ACC112 (cell line): ENCODE data around the gene CZIB.

Experiments
- H2AFZ ChIP-seq: fragments of 200-600 bp; sonication (generic); one replicate; pipeline ENCODE4 v1.6.0; 2017; ENCODE audit warnings: antibody characterized with exemption, low read length; ENCODE audit not compliant: unreplicated experiment
- H3K27ac ChIP-seq: fragments of 200-600 bp; sonication (generic); 2 replicates; pipeline ENCODE4 v1.5.1; 2014; ENCODE audit warnings: low read depth, mild to moderate bottlenecking, antibody characterized with exemption, low read length, moderate library complexity
- H3K27me3 ChIP-seq: fragments of 200-600 bp; sonication (generic); 2 replicates; pipeline ENCODE4 v1.6.1; 2014; ENCODE audit warnings: mild to moderate bottlenecking, antibody characterized with exemption, low read length, moderate library complexity, mixed read lengths; ENCODE audit not compliant: insufficient read depth
- H3K36me3 ChIP-seq: fragments of 200-600 bp; sonication (generic); 2 replicates; pipeline ENCODE4 v1.6.1; 2016; ENCODE audit warnings: mild to moderate bottlenecking, antibody characterized with exemption, low read length, moderate library complexity, mixed read lengths; ENCODE audit not compliant: insufficient read depth
- H3K4me1 ChIP-seq: fragments of 200-600 bp; sonication (generic); one replicate; pipeline ENCODE4 v1.6.1; 2016; ENCODE audit warnings: low read length, mixed read lengths; ENCODE audit not compliant: insufficient read depth, unreplicated experiment, control insufficient read depth
- H3K4me3 ChIP-seq: fragments of 200-600 bp; sonication (generic); 2 replicates; pipeline ENCODE4 v1.5.1; 2014; ENCODE audit warnings: mild to moderate bottlenecking, low read depth, low read length
- H3K79me2 ChIP-seq: fragments of 200-600 bp; sonication (generic); one replicate; pipeline ENCODE4 v1.6.0; 2016; ENCODE audit warnings: low read length; ENCODE audit not compliant: control insufficient read depth, unreplicated experiment, insufficient read depth

CZIB gene

DNA sequence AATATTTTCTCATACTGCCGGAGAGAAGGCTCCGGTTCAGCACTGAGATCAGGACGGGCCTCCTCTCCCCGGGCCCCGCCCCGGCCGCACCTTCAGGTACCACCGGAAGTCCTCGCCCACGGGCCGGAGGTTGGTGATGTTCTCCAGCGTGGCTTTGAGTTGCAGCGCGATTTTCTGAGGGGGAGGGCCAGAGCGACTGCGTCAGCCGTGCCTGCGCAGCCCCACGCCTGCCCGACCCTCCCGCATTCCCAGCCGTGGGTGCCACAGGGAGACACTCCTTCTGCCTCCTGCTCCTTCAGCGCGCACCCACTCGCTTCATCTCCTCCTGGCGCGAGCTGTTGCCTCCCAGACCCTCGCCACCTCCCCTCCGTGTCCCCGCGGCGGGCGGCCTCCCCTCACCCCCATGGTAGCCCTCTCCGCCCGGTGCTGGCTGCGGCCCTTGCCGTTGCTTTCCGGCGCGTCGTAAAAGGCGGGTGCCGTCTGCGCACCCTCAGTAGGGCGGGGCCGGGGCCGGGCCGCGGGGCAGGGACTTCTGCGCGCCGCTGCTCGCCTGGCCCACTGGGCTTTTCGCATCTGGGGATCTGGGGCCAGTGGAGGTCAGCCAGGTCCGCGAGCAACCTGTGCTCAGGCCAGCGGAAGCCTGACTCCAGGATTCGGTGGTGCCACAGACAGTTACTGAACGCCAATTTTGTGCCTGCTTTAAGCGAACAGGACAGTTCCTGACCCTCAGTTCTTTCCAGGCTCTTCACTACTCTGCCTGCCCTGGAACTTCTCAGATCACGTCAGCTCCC is at the start of gene CZIB:
Gene CZIB, minus strand, starts transcription at position 464 of the 791 bp plus-strand sequence. Its CDS starts 59 bp downstream, at position 405.
- Histone ChIP-seq H2AFZ (peak within 1 kb of the TSS; percentile 70), H3K27ac (peak within 1 kb of the TSS; percentile 77), H3K36me3 (no peaks in the 10 kb centered on the region; the same call in 1 of the 2 replicates)

DNA sequence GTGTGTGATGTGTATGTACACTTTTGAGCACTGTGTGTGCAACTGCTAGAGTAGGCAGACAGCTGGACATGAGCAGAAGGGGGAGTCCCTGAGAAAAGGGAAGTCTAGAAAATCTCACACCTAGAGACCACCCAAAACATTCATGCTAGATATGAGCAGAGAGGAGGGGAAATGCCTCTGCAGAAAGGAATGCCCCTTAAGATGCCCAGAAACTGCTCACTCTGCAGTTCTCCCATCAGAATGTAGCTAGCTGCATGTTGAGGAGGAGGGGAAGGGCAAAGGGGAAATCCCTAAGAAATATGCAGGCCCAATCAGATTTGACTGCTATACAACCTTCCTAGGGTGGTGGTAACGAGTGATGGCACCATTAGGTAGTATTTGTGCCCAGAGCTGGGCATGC is 49.7 kb upstream of the CZIB start:
- Histone ChIP-seq H2AFZ (no peak overlapping the region), H3K36me3 (peaks cover 4% of the 10 kb centered on the region; the same call in 1 of the 2 replicates)

More for the DNA sequence above, at the start of gene CZIB:
- Histone ChIP-seq H3K4me1 (peaks cover 16% of the 10 kb centered on the region), H3K27me3 (no peaks in the 10 kb centered on the region), H3K79me2 (peaks cover 13% of the 10 kb centered on the region), H3K4me3 (peak within 1 kb of the TSS; percentile 86)

DNA sequence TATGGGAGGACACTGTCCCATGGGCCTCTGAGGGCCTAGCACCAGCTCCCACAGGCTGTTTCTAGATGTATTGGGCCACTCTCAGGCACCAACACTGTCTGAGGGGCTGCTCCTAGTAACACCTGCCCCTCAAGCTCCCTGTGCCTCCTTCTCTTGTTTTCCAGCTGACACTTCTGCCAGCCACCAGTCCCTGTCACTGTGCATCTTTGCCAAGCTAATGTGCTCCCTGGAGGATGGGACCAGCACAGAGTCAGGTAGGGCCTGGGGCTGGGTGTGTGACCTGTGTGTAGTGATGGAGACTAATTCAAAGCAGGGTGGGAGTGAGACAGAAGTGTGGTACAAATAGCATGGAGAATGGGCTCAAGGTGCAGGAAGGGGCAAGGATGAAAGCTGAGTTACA is 47.3 kb upstream of the CZIB start:
- Histone ChIP-seq H2AFZ (no peak overlapping the region), H3K27me3 (no peaks in the 10 kb centered on the region), H3K4me1 (no peaks in the 10 kb centered on the region), H3K36me3 (peaks cover 4% of the 10 kb centered on the region; the same call in 1 of the 2 replicates), H3K4me3 (no peak overlapping the region), H3K79me2 (no peaks in the 10 kb centered on the region), H3K27ac (no peak overlapping the region)

More for the DNA sequence above, 49.7 kb upstream of the CZIB start:
- Histone ChIP-seq H3K4me3 (no peak overlapping the region), H3K4me1 (no peaks in the 10 kb centered on the region), H3K27me3 (no peaks in the 10 kb centered on the region), H3K27ac (no peak overlapping the region), H3K79me2 (no peaks in the 10 kb centered on the region)

DNA sequence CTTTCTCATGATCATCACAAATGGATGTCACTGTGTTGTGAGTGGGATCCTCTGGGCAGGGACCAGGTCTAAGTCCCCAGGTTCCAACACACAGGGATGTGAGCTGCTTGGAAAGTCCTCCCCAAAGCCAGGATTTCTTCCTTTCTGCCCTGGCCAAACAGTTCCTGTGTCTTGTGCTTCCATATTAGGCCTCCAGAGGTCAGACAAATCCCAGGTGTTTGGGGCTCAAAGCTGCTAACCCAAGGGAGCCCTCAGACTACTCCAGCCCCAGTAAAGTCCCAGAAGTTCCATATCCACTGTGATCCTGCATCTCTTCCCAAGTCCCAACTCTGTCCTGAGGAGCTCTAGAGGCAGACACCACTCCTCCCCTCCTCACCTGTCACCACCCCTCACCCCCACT is 45.6 kb upstream of the CZIB start:
- Histone ChIP-seq H3K27ac (no peak overlapping the region), H3K4me1 (no peaks in the 10 kb centered on the region), H3K27me3 (no peaks in the 10 kb centered on the region), H2AFZ (no peak overlapping the region), H3K79me2 (no peaks in the 10 kb centered on the region), H3K4me3 (no peak overlapping the region), H3K36me3 (peaks cover 4% of the 10 kb centered on the region; the same call in 1 of the 2 replicates)

DNA sequence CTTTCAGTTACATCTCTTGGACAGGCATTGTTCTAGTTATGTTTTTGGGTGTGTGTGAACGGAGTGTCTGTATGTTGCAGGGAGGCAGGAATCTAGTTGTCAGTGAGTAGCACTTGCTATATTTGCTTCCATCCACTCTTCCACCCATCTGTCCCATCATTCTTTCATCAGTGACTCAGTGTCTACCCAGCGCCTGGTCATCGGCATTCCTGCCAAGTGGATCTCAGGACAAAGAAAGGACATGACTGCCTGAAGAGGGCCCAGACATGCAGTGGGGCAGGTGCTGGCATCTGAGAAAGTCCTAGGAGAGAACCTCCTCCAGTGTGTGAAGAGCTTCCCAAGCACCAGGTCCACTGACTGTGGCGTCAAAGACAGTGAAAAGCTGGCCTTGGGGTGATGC is 45.1 kb upstream of the CZIB start:
- Histone ChIP-seq H3K36me3 (peaks cover 3% of the 10 kb centered on the region; the same call in 1 of the 2 replicates), H3K27me3 (no peaks in the 10 kb centered on the region), H3K4me3 (no peak overlapping the region), H3K79me2 (no peaks in the 10 kb centered on the region), H3K27ac (no peak overlapping the region), H2AFZ (no peak overlapping the region), H3K4me1 (no peaks in the 10 kb centered on the region)

DNA sequence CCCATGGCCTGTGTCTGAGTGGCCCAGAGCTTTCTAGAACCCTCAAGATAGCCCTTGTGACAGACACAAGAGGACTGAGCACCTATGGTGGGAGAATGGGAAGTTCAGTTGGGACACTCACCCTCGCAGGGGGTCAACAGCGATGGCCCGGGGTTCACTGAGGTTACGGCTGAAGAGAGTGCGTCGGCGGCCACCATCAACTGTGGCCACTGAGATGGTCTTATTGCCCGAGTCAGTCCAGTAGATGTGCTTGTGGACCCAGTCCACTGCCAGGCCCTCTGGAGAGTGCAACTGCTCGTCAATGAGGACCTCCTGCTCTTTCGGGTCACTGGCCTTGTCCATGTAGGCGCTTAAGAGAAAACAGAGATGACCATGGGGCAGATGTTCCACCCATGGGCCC is 43.6 kb upstream of the CZIB start:
- H3K36me3 ChIP-seq: peaks cover 3% of the 10 kb centered on the region; the same call in 1 of the 2 replicates
- no peak overlapping the region for H2AFZ ChIP-seq
- H3K4me1 ChIP-seq: no peaks in the 10 kb centered on the region
- H3K4me3 ChIP-seq: no peak overlapping the region
- no peaks in the 10 kb centered on the region for H3K27me3 ChIP-seq
- H3K27ac ChIP-seq: no peak overlapping the region
- no peaks in the 10 kb centered on the region for H3K79me2 ChIP-seq

DNA sequence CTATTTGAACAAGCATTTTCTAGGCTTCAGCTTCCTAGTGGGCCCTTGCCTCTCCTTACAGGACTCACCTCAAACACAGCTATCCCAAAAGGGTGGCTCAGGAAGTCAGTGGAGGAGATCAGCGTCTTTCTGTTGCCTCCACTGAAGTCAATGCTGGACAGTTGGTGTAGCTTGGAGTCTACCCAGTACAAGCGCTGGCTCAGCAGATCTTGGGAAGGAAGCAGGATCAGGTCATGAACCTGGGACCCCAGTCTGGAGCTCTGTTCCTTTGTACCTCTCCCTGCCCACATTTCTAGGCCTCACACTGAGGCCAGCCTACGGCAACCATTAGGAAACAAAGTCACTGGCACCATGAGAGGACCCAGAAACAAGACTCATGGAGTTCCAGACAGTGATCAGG is 41.6 kb upstream of the CZIB start:
- Histone ChIP-seq H2AFZ (no peak overlapping the region), H3K36me3 (peaks cover 3% of the 10 kb centered on the region; the same call in 1 of the 2 replicates), H3K4me1 (no peaks in the 10 kb centered on the region), H3K4me3 (no peak overlapping the region), H3K79me2 (no peaks in the 10 kb centered on the region), H3K27me3 (no peaks in the 10 kb centered on the region), H3K27ac (no peak overlapping the region)

DNA sequence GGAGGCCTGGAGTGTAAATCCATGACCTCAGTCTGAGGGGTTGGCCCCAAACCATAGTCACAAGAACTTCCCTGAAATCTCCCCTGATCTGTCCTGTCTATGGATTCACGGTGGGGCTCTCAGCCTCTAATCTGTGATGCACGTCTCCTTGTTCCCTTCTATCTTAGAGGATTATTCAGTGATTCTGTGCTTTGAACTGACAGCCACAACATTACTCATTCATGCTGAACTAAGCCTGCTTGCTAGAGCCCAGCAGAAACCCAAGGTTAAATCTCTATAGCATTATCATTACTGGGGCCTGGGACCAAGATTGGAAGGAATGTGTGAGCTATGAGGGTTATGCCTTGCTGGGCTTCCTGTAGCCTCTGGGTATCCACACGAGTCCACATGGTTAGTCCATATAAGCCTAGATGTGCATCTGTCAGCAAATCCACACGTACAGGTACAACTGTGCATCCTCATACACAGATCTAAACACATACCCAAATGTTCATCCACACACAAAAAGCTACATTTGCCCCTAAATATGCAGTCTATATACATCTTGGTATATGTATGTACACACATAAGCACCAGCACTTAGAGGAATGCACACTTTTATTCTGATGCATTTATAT is 40.3 kb upstream of the CZIB start:
- no peaks in the 10 kb centered on the region for H3K27me3 ChIP-seq
- peaks cover 3% of the 10 kb centered on the region; the same call in 1 of the 2 replicates for H3K36me3 ChIP-seq
- H2AFZ ChIP-seq: no peak overlapping the region
- H3K79me2 ChIP-seq: no peaks in the 10 kb centered on the region
- no peak overlapping the region for H3K27ac ChIP-seq
- no peak overlapping the region for H3K4me3 ChIP-seq
- no peaks in the 10 kb centered on the region for H3K4me1 ChIP-seq

DNA sequence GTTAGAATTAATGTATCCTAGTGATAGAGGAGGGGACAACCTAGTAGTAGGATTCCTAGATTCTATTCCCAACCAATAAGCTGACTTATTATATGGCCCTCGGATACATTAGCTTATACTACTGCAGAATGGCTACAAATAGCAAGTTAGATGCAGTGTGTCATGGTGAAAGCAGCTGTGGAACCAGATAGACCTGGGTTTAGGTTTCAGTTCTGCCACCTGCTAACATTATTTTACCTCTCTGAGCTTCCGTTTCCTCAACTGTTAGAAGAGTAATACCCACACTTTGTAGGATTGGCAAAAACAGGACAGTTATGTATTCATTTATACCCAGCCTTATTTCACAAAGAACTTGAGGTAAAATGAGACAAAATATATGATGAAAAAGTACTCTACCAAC is 39.5 kb upstream of the CZIB start:
- H2AFZ ChIP-seq: no peak overlapping the region
- H3K27ac ChIP-seq: no peak overlapping the region
- H3K36me3 ChIP-seq: peaks cover 3% of the 10 kb centered on the region; the same call in 1 of the 2 replicates

DNA sequence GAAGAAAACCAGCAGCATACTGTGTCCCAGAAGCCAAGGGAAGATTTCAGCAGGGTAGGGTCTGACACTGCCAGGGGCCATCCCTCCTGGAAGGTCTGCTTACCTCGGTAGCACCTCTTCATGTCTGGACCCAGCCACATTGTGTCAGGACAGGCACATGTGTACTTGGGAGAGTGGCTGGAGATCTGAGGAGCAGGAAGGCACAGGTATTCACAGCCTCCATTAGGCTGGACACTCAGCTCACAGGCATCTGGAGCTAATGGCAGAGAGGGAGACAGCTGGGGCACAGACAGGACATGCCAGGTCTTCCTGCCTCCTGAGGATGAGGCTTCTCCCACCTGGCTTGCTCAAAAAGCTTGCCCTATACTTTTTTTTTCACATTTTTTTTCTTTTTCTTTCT is 37.8 kb upstream of the CZIB start:
- H2AFZ ChIP-seq: no peak overlapping the region
- no peak overlapping the region for H3K4me3 ChIP-seq
- H3K27me3 ChIP-seq: no peaks in the 10 kb centered on the region
- no peak overlapping the region for H3K27ac ChIP-seq
- no peaks in the 10 kb centered on the region for H3K79me2 ChIP-seq
- peaks cover 7% of the 10 kb centered on the region for H3K4me1 ChIP-seq
- peaks cover 3% of the 10 kb centered on the region; the same call in 1 of the 2 replicates for H3K36me3 ChIP-seq

More for the DNA sequence above, 39.5 kb upstream of the CZIB start:
- H3K79me2 ChIP-seq: no peaks in the 10 kb centered on the region
- H3K4me1 ChIP-seq: no peaks in the 10 kb centered on the region
- no peak overlapping the region for H3K4me3 ChIP-seq
- no peaks in the 10 kb centered on the region for H3K27me3 ChIP-seq
